ENCODE results near the gene COL1A1.

Gene COL1A1

DNA sequence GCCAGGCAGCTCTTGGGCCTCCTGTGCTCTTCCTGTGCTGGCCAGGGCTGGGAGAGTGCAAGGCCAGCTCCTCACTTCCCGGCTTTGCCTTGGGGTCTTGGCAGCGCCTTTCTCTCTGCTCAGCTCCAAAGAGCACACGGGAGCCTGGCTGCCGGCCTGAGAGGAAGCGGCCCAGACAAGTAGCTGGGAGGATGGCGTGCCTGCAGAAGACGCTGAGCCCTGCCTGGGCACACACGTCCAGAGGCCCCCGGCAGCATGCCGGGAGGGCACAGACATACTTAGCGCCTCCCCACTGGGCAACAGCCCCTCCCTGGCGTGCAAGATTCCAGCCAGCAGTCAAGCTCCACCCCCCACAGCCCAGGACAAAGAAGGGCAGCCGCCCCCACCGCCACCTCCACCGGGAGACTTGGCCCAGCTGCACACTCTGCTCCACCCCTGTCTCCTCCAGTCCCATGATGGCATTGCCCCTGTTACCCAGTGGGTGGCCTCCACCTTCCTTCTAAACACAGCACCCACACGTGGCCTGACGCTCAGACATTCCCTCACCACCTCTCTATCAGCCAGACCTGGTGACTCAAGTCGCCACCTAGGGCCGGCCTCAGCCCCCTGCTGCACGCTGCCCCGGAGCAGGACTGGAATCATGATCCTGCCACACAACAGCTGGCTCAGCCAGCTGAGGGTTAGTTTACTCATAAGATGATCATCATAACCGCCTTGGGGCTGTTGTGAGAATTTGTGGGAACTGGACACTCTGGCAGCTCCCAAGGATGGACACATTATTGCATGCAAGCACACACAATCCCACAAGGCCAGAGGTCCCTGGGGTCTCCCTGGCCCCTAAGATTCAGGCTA, 23.2 kb downstream of the COL1A1 start:
- TF ChIP-seq, protein P1, sequence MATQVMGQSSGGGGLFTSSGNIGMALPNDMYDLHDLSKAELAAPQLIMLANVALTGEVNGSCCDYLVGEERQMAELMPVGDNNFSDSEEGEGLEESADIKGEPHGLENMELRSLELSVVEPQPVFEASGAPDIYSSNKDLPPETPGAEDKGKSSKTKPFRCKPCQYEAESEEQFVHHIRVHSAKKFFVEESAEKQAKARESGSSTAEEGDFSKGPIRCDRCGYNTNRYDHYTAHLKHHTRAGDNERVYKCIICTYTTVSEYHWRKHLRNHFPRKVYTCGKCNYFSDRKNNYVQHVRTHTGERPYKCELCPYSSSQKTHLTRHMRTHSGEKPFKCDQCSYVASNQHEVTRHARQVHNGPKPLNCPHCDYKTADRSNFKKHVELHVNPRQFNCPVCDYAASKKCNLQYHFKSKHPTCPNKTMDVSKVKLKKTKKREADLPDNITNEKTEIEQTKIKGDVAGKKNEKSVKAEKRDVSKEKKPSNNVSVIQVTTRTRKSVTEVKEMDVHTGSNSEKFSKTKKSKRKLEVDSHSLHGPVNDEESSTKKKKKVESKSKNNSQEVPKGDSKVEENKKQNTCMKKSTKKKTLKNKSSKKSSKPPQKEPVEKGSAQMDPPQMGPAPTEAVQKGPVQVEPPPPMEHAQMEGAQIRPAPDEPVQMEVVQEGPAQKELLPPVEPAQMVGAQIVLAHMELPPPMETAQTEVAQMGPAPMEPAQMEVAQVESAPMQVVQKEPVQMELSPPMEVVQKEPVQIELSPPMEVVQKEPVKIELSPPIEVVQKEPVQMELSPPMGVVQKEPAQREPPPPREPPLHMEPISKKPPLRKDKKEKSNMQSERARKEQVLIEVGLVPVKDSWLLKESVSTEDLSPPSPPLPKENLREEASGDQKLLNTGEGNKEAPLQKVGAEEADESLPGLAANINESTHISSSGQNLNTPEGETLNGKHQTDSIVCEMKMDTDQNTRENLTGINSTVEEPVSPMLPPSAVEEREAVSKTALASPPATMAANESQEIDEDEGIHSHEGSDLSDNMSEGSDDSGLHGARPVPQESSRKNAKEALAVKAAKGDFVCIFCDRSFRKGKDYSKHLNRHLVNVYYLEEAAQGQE (IDR thresholded peaks at IDR 0.05; ENCODE audit: insufficient read depth in 1 of 2, low read depth in 2 of 2, low read length in 2 of 2): 0 out of 4 replicates have a peak, but pooled peaks of 1 of the 2 experiments have one; percentile 43
- TF ChIP-seq SIN3A (IDR thresholded peaks at IDR 0.05; ENCODE audit: borderline replicate concordance, insufficient read depth, low read length) (no peak), POLR2AphosphoS5 (IDR thresholded peaks at IDR 0.05; ENCODE audit: low read depth, low read length) (peak; percentile 71), FOXP2 (optimal IDR thresholded peaks at IDR 0.05; ENCODE audit: borderline replicate concordance, extremely low read depth, extremely low read length, insufficient read depth) (peak; percentile 58), TAF1 (IDR thresholded peaks at IDR 0.05; ENCODE audit: borderline replicate concordance, insufficient read depth, low read length) (0 out of 2 replicates have a peak, but pooled peaks have one; percentile 39)

GRCh38 chr17:50177476-50177875, 24.0 kb downstream of the COL1A1 start:
- no peak for TF ChIP-seq SIN3A (IDR thresholded peaks at IDR 0.05; ENCODE audit: borderline replicate concordance, insufficient read depth, low read length)
- TF ChIP-seq TAF1 (IDR thresholded peaks at IDR 0.05; ENCODE audit: borderline replicate concordance, insufficient read depth, low read length): no peak
- TF ChIP-seq FOXP2 (optimal IDR thresholded peaks at IDR 0.05; ENCODE audit: borderline replicate concordance, extremely low read depth, extremely low read length, insufficient read depth): no peak
- TF ChIP-seq, protein P1 (IDR thresholded peaks at IDR 0.05; ENCODE audit: insufficient read depth in 1 of 2, low read depth in 2 of 2, low read length in 2 of 2): no peak
- TF ChIP-seq POLR2AphosphoS5 (IDR thresholded peaks at IDR 0.05; ENCODE audit: low read depth, low read length): no peak

GRCh38 chr17:50176559-50177357, 24.7 kb downstream of the COL1A1 start:
- TF ChIP-seq TAF1 (IDR thresholded peaks at IDR 0.05; ENCODE audit: borderline replicate concordance, insufficient read depth, low read length) (no peak), SIN3A (IDR thresholded peaks at IDR 0.05; ENCODE audit: borderline replicate concordance, insufficient read depth, low read length) (no peak), FOXP2 (optimal IDR thresholded peaks at IDR 0.05; ENCODE audit: borderline replicate concordance, extremely low read depth, extremely low read length, insufficient read depth) (no peak), POLR2AphosphoS5 (IDR thresholded peaks at IDR 0.05; ENCODE audit: low read depth, low read length) (no peak)
- TF ChIP-seq, protein P1 (IDR thresholded peaks at IDR 0.05; ENCODE audit: insufficient read depth in 1 of 2, low read depth in 2 of 2, low read length in 2 of 2): no peak

GRCh38 chr17:50175035-50175807, 26.2 kb downstream of the COL1A1 start:
- TF ChIP-seq POLR2AphosphoS5 (IDR thresholded peaks at IDR 0.05; ENCODE audit: low read depth, low read length) (no peak), TAF1 (IDR thresholded peaks at IDR 0.05; ENCODE audit: borderline replicate concordance, insufficient read depth, low read length) (no peak), FOXP2 (optimal IDR thresholded peaks at IDR 0.05; ENCODE audit: borderline replicate concordance, extremely low read depth, extremely low read length, insufficient read depth) (no peak), SIN3A (IDR thresholded peaks at IDR 0.05; ENCODE audit: borderline replicate concordance, insufficient read depth, low read length) (no peak)
- TF ChIP-seq, protein P1 (IDR thresholded peaks at IDR 0.05; ENCODE audit: insufficient read depth in 1 of 2, low read depth in 2 of 2, low read length in 2 of 2): no peak

Measured in PFSK-1 (cell line).